Uterus (tissue), 4 donors: ENCODE data around the gene CMTM8. TPM values are rescaled to one million over a fixed set of nuclear protein-coding genes. Genes with fewer than 3 reads are reported as not detected.

Source experiments
- DNase-seq, 2 donors: peaks; one replicate each; pipeline ENCODE4 v3.0.0-alpha.2; 2019 to 2020
- H3K27ac ChIP-seq, 2 donors: fragments of 200-600 bp; sonication (generic); 1 replicate in 1 of 2; 2 replicates in 1 of 2; pipeline ENCODE4 v1.5.1; 2016 to 2018
- H3K27me3 ChIP-seq, 2 donors: fragments of 200-600 bp; sonication (generic); one replicate each; pipeline ENCODE4 v1.5.1; 2018 to 2019; ENCODE audit warnings: control low read depth in 1 of 2
- H3K36me3 ChIP-seq, 2 donors: fragments of 200-600 bp; sonication (generic); one replicate each; pipeline ENCODE4 v1.5.1; 2019; ENCODE audit warnings: control low read depth in 1 of 2
- H3K4me1 ChIP-seq, 2 donors: fragments of 200-600 bp; sonication (generic); one replicate each; pipeline ENCODE4 v1.5.1; 2018 to 2019; ENCODE audit warnings: control low read depth in 1 of 2
- H3K4me3 ChIP-seq, 2 donors: fragments of 200-600 bp; sonication (generic); 1 replicate in 1 of 2; 2 replicates in 1 of 2; pipeline ENCODE4 v1.5.1; 2018 to 2019; ENCODE audit warnings: mild to moderate bottlenecking in 1 of 2
- H3K9me3 ChIP-seq, 2 donors: fragments of 200-600 bp; sonication (generic); one replicate each; pipeline ENCODE4 v1.5.1; 2019; ENCODE audit warnings: control low read depth in 1 of 2
- CTCF ChIP-seq, 4 experiments: fragments of 200-600 bp in 2 of 4; fragments of 450-650 bp in 2 of 4; sonication (generic) in 2 of 4; IDR thresholded peaks; one replicate each; pipeline ENCODE4 v1.5.1; 2016 to 2019; ENCODE audit warnings: antibody characterized with exemption in 4 of 4, mild to moderate bottlenecking in 2 of 4, moderate library complexity in 1 of 4
- POLR2A ChIP-seq, 2 donors: fragments of 450-650 bp; IDR thresholded peaks; one replicate each; pipeline ENCODE4 v1.6.1; 2016; ENCODE audit warnings: antibody characterized with exemption in 2 of 2, mild to moderate bottlenecking in 1 of 2, moderate library complexity in 1 of 2
- intact Hi-C: fragments of 100-400 bp; cut with DNase I; formaldehyde crosslinking; loops from one replicate; pipeline ENCODE4 v1.15.1; 2023; ENCODE audit warnings: low total_unique reads
- total RNA-seq, 4 donors: library from RNA; depleted of rRNA in 3 of 4; stranded (reverse); fragments of >200 nt in 3 of 4; gene quantifications; one replicate each; pipeline versions ENCODE4 v1.1.0 to v1.2.4, GENCODE V29; 2014 to 2023
- donor health status: DM: yes; HTN: yes; CAD: no.

CMTM8 gene
- total RNA-seq, 4 donors from 2014 or later = 1.5 to 4.7 (median 2.5) TPM

- Histone ChIP-seq H3K27ac (no peak overlapping the region), H3K9me3 (no peaks in the 10 kb centered on the region), H3K27me3 (no peaks in the 10 kb centered on the region)
Observed at GRCh38 chr3:32410367-32411246, 172.1 kb downstream of the CMTM8 start.

GRCh38 chr3:32411442-32411841 lies 173.0 kb downstream of the CMTM8 start:
- Histone ChIP-seq H3K27ac (no peak overlapping the region), H3K4me1 (no peaks in the 10 kb centered on the region), H3K9me3 (no peaks in the 10 kb centered on the region), H3K36me3 (no peaks in the 10 kb centered on the region), H3K4me3 (no peak overlapping the region), H3K27me3 (no peaks in the 10 kb centered on the region)
- DNase-seq = no peak
- intact Hi-C loops = no loop called here
- TF ChIP-seq POLR2A (IDR thresholded peaks at IDR 0.05) = no peak
- TF ChIP-seq CTCF (IDR thresholded peaks at IDR 0.05) = no peak

More at GRCh38 chr3:32410367-32411246, 172.1 kb downstream of the CMTM8 start:
- intact Hi-C loops = no loop called here
- no peak for DNase-seq
- Histone ChIP-seq H3K4me1 (no peaks in the 10 kb centered on the region), H3K4me3 (no peak overlapping the region), H3K36me3 (no peaks in the 10 kb centered on the region)
- TF ChIP-seq POLR2A (IDR thresholded peaks at IDR 0.05) (no peak), CTCF (IDR thresholded peaks at IDR 0.05) (no peak)

GRCh38 chr3:32412887-32413286 lies 174.4 kb downstream of the CMTM8 start:
- H3K36me3 ChIP-seq = no peaks in the 10 kb centered on the region
- no peak for DNase-seq
- no peak for TF ChIP-seq CTCF (IDR thresholded peaks at IDR 0.05)
- no peak for TF ChIP-seq POLR2A (IDR thresholded peaks at IDR 0.05)

GRCh38 chr3:32413845-32414521 lies 175.5 kb downstream of the CMTM8 start:
- H3K4me3 ChIP-seq = no peak overlapping the region
- H3K27ac ChIP-seq = no peak overlapping the region
- H3K27me3 ChIP-seq = no peaks in the 10 kb centered on the region
- no peaks in the 10 kb centered on the region for H3K9me3 ChIP-seq
- no peak for DNase-seq
- TF ChIP-seq POLR2A (IDR thresholded peaks at IDR 0.05) (no peak), CTCF (IDR thresholded peaks at IDR 0.05) (no peak)
- H3K36me3 ChIP-seq = no peaks in the 10 kb centered on the region
- intact Hi-C loops = no loop called here
- no peaks in the 10 kb centered on the region for H3K4me1 ChIP-seq

More at GRCh38 chr3:32412887-32413286, 174.4 kb downstream of the CMTM8 start:
- H3K27me3 ChIP-seq = no peaks in the 10 kb centered on the region
- no peaks in the 10 kb centered on the region for H3K4me1 ChIP-seq
- intact Hi-C loops = no loop called here
- H3K9me3 ChIP-seq = no peaks in the 10 kb centered on the region
- no peak overlapping the region for H3K27ac ChIP-seq
- no peak overlapping the region for H3K4me3 ChIP-seq
